LNCAP (cell line): ENCODE results near the gene C16orf82.
A peak's percentile ranks its signal among the peaks of the same experiment; 100 is the strongest.

ENCODE experiments used
- CTCF ChIP-seq: fragments of 450-650 bp; IDR thresholded peaks from 2 replicates; pipeline ENCODE4 v1.5.1; 2017; ENCODE audit warnings: mild to moderate bottlenecking

Gene C16orf82

DNA sequence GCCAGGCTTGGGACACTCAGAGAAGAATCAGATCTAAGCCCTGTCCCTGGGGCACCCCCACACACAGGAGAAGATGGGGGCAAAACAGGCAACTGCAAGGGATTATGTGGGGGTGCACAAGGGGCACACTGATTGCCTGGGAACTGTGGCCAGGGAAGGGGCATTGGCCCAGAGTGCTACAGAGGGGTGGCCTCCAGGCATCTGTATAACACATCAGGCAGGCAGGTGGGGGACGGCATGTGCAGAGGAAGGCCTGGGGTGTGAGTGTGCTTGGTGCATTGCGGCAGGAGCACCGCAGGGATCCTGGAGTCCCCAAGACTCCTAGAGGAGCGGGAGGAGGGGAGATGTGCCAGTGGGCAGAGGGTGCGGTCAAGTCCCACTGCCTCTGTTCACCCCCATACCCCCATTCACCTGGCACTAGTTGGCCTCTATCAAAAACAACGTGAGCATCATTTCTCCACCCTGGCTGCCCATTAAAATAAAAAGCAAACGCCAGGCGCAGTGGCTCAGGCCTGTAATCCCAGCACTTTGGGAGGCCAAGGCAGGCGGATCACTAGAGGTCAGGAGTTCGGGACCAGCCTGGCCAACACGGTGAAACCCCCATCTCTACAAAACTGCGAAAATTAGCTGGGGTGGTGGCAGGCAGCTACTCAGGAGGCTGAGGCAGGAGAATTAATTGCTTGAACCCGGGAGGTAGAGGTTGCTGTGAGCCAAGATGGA, 41.5 kb downstream of the C16orf82 start:
- TF ChIP-seq CTCF, result no peak

DNA sequence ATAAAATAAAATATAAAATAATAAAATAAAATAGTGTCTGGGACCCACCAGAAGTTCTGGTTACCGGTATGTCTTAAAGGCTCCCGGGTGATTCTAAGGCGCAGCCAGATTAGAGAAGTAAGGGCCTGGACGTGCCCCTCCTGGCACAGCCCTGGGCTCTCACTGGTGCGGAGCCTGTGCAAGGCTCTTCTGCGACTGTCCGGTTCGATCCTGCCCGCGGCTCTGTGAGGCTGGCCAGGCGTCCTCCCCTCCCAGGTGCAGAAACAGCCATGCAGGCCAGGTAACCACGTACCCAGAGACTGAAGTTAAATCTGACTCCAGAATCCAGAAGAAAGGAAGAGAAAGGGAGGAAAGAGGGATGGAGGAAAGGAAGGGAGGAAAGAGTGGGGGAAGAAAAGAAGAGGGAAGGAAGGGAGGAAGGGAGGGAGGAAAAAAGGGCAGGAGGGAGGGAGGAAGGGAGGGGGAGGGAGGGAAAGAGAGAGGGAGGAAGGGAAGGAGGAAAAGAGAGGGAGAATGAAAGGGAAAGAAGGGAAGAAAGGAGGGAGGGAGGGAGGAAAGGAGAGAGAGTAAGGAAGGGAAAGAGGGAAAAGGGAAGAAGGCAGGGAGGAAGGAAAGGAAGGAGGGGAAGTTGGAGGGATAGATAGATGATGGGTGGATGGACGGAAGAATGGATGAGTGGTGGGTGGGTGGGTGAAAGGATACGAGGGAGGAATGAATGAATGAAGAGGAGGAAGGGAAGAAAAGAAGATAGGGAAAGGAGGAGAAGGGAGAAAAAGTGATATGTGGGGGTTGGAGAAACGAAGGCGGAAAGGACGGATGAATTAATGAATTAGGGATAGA, 42.3 kb downstream of the C16orf82 start:
- TF ChIP-seq CTCF, result no peak

- peak; percentile 89 for TF ChIP-seq CTCF
Observed at GRCh38 chr16:27109666-27110523, 43.2 kb downstream of the C16orf82 start.

DNA sequence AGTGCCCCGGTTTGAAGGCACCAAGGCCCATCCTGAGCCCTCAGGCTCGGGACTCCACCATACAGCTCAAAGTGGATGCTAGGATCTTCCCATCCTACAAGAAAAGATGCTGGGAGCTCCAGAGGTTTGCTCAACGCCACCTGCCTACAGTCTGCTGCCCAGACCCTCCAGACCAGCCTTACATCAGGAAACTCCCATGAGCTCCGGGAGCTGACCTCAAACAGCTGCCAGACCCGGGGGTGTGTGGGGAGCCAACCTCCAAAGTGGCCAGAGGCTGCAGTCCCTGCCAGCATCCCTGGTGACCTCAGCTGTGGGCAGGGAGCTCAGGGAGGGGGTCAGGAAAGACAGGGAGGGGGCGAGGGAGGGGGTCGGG, 43.8 kb downstream of the C16orf82 start:
- no peak for TF ChIP-seq CTCF

- no peak for TF ChIP-seq CTCF
Observed at GRCh38 chr16:27111486-27111885, 44.8 kb downstream of the C16orf82 start.

DNA sequence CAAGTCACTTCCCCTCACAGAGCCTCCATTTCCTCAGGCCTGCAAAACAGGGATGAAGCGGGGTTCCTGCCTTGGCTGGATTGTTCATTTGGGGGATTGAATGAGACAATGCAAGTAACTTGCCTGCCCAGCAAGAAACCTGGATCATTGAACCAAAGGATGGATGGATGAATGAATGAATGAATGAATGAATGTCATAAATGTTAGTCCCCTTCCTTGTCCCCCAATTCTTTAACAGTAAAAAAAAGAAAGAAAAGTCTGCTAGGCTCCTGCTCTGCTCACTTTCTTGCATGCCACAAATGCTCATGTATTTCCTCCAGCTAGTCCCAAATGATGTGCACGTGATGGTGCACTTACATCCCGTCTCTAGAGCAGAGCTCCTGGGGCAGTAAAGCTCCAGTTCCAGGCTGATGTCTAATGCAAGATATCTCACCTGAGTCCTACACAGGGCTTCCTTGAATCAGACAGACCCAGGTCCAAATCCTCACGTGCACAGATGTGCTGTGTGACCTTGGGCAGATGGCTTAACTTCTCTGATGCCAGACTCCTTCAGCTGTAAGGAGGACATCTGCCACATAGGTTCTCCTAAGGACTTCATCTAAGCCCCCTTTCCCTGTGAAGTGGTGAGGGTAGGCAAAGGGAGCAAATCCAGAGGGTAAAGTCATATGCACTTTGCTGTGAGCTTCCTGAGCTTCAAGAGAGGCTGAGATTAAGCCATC, 45.5 kb downstream of the C16orf82 start:
- TF ChIP-seq CTCF, result no peak

- TF ChIP-seq CTCF, result no peak
Observed at GRCh38 chr16:27113341-27113841, 46.7 kb downstream of the C16orf82 start.
